Osteoblast (primary cell): ENCODE measurements around the gene LCN10. TPM values are rescaled to one million over a fixed set of nuclear protein-coding genes. Genes with fewer than 3 reads are reported as not detected.

Experiments
- DNase-seq: peaks from one replicate; pipeline ENCODE4 v3.0.0; 2011; ENCODE audit warnings: low spot score, mixed read lengths; ENCODE audit not compliant: insufficient read length; ENCODE audit errors: missing footprints
- H2AFZ ChIP-seq: 2 replicates; pipeline ENCODE4 v1.6.0; 2011; ENCODE audit warnings: mild to moderate bottlenecking, low read length
- H3K27ac ChIP-seq: 2 replicates; pipeline ENCODE4 v1.5.1; 2011; ENCODE audit warnings: mild to moderate bottlenecking, low read depth, low read length, moderate library complexity
- H3K27me3 ChIP-seq: 2 replicates; pipeline ENCODE4 v1.6.0; 2012; ENCODE audit warnings: mild to moderate bottlenecking, control low read depth, inconsistent platforms, low read length, moderate library complexity; ENCODE audit not compliant: insufficient read depth
- H3K36me3 ChIP-seq: 2 replicates; pipeline ENCODE4 v1.5.1; 2011; ENCODE audit warnings: mild to moderate bottlenecking, low read length, control low read depth, moderate library complexity; ENCODE audit not compliant: insufficient read depth
- H3K4me1 ChIP-seq: 2 replicates; pipeline ENCODE4 v1.5.1; 2011; ENCODE audit warnings: mild to moderate bottlenecking, low read length, control low read depth, moderate library complexity; ENCODE audit not compliant: insufficient read depth
- H3K4me2 ChIP-seq: 2 replicates; pipeline ENCODE4 v1.6.0; 2011; ENCODE audit warnings: mild to moderate bottlenecking, low read length; ENCODE audit not compliant: insufficient read depth
- H3K4me3 ChIP-seq: fragments of 200-600 bp; sonication (generic); 3 replicates; pipeline ENCODE4 v1.5.1; 2012; ENCODE audit warnings: mild to moderate bottlenecking, low read length, inconsistent platforms; ENCODE audit not compliant: insufficient read depth
- H3K79me2 ChIP-seq: 2 replicates; pipeline ENCODE4 v1.6.0; 2012; ENCODE audit warnings: mild to moderate bottlenecking, low read length, control low read depth, inconsistent platforms; ENCODE audit not compliant: insufficient read depth
- H3K9me3 ChIP-seq: 2 replicates; pipeline ENCODE4 v1.5.1; 2011; ENCODE audit warnings: low read depth, low read length, control low read depth
- H4K20me1 ChIP-seq: 2 replicates; pipeline ENCODE4 v1.6.0; 2012; ENCODE audit warnings: mild to moderate bottlenecking, low read length, control low read depth; ENCODE audit not compliant: insufficient read depth
- total RNA-seq: library from RNA; depleted of rRNA; stranded (reverse); fragments of >200 nt; gene quantifications from 2 replicates; pipeline ENCODE4 v1.2.3, GENCODE V29; 2012
- TF ChIP-seq, protein P1 (sequence below): IDR thresholded peaks from 2 replicates; pipeline ENCODE4 v1.5.1; 2011; ENCODE audit warnings: mild to moderate bottlenecking, low read depth, low read length, moderate library complexity; ENCODE audit errors: extremely low read depth

Gene LCN10
- total RNA-seq, 1 donor, result not detected

DNA sequence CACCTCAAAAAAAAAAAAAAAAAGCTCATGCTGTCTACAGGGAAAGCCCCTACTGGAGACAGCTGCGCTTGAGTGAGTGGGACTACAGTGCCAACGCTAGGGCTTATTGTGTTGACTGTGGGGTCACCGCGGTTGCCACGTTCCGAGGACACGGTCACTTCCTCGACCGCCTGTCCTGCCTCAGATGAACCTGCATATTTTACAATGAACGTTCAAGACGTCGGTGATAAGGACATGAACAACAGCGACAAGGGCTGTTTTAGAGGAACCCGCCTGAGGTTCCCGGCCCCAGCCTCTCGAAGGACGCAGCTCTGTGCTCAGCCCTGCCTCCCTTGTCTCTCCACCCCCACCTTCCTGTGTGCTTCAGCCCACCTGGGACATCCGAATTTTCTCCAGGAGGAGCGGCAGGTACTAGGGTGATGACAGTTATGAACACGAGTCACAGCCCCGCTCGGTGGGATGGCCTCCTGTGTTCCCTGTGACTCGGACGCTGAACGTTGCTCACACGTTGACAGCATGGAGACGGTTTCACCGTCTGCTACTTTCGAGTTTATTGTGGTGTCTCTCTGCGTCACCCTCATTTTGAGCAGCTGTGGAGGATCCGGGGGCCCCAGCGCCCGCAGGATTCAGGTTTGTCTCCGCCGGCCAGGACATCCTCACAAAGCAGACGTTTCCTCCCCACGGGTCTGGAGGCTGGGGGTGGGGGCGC lies 41.6 kb downstream of the LCN10 start:
- TF ChIP-seq, protein P1, sequence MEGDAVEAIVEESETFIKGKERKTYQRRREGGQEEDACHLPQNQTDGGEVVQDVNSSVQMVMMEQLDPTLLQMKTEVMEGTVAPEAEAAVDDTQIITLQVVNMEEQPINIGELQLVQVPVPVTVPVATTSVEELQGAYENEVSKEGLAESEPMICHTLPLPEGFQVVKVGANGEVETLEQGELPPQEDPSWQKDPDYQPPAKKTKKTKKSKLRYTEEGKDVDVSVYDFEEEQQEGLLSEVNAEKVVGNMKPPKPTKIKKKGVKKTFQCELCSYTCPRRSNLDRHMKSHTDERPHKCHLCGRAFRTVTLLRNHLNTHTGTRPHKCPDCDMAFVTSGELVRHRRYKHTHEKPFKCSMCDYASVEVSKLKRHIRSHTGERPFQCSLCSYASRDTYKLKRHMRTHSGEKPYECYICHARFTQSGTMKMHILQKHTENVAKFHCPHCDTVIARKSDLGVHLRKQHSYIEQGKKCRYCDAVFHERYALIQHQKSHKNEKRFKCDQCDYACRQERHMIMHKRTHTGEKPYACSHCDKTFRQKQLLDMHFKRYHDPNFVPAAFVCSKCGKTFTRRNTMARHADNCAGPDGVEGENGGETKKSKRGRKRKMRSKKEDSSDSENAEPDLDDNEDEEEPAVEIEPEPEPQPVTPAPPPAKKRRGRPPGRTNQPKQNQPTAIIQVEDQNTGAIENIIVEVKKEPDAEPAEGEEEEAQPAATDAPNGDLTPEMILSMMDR, result no peak
- H2AFZ ChIP-seq, result no peak overlapping the region
- peaks cover 15% of the 10 kb centered on the region for H3K27me3 ChIP-seq
- H4K20me1 ChIP-seq, result no peaks in the 10 kb centered on the region
- H3K79me2 ChIP-seq, result no peaks in the 10 kb centered on the region
- no peak for DNase-seq
- no peak overlapping the region for H3K4me3 ChIP-seq
- H3K36me3 ChIP-seq, result no peaks in the 10 kb centered on the region
- no peak overlapping the region for H3K4me2 ChIP-seq
- H3K27ac ChIP-seq, result no peak overlapping the region
- no peaks in the 10 kb centered on the region for H3K9me3 ChIP-seq
- H3K4me1 ChIP-seq, result no peaks in the 10 kb centered on the region

DNA sequence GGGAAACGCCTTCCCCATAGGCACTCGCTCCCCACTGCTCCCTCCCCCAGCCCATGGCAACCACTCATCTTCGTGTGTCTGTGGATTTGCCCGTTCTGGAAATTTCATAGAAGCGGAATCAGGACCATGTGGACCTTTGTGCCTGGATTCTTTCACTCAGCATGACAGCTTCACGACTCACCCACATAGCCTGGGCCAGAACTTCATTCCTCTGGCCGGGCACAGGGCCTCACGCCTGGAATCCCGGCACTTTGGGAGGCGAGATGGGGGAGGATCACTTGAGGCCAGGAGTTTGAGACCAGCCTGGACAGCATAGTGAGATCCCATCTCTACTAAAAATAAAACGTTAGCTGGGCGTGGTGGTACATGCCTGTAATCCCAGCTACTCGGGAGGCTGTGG lies 42.4 kb downstream of the LCN10 start:
- H3K4me2 ChIP-seq, result no peak overlapping the region
- DNase-seq, result no peak
- no peaks in the 10 kb centered on the region for H4K20me1 ChIP-seq
- no peaks in the 10 kb centered on the region for H3K4me1 ChIP-seq
- peaks cover 15% of the 10 kb centered on the region for H3K27me3 ChIP-seq
- no peak overlapping the region for H3K27ac ChIP-seq
- H2AFZ ChIP-seq, result no peak overlapping the region
- H3K4me3 ChIP-seq, result no peak overlapping the region
- H3K9me3 ChIP-seq, result no peaks in the 10 kb centered on the region
- TF ChIP-seq, protein P1, result no peak
- no peaks in the 10 kb centered on the region for H3K79me2 ChIP-seq
- no peaks in the 10 kb centered on the region for H3K36me3 ChIP-seq

DNA sequence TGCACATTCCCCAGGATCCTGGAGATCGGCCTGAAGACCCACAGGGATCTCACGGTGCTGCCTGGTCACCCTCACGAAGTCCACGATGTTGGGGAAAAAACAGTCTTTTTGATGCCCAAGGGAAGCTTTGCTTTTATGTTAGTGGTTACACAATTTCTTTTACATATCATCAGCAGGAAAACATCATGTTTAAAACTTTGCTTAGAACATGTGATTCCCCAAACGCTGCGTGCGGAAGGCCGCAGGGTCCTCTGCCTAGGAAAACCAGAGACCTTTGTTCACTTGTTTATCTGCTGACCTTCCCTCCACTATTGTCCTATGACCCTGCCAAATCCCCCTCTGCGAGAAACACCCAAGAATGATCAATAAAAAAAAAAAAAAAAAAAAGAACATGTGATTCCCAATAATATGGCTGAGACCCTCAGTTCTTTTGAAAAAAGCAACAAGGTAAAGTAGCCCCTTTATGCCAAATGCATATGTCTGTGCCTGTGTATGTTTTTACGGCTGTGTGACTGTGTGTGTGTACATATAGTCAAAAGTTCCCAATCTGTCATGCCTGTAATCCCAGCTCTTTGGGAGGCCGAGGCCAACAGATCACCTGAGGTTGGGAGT lies 44.0 kb downstream of the LCN10 start:
- no peak for DNase-seq

More for the DNA sequence above, 44.0 kb downstream of the LCN10 start:
- Histone ChIP-seq H3K27me3 (peaks cover 15% of the 10 kb centered on the region), H3K9me3 (no peaks in the 10 kb centered on the region), H3K4me2 (no peak overlapping the region), H3K4me1 (no peaks in the 10 kb centered on the region), H2AFZ (no peak overlapping the region), H3K27ac (no peak overlapping the region), H3K36me3 (no peaks in the 10 kb centered on the region), H4K20me1 (no peaks in the 10 kb centered on the region), H3K79me2 (no peaks in the 10 kb centered on the region), H3K4me3 (no peak overlapping the region)
- TF ChIP-seq, protein P1, result no peak
